Loucy (cell line): ENCODE data around the gene TSEN54.

ENCODE experiments used
- H2AFZ ChIP-seq: fragments of 200-600 bp; sonication (generic); 2 replicates; pipeline ENCODE4 v1.6.0; 2016; ENCODE audit warnings: antibody characterized with exemption, mild to moderate bottlenecking, low read length, moderate library complexity
- H3F3A ChIP-seq: fragments of 200-600 bp; 2 replicates; pipeline ENCODE4 v1.6.0; 2016; ENCODE audit warnings: antibody characterized with exemption, low read depth, mild to moderate bottlenecking
- H3K27me3 ChIP-seq: fragments of 200-600 bp; sonication (generic); 2 replicates; pipeline ENCODE4 v1.6.1; 2014; ENCODE audit warnings: low read length, mild to moderate bottlenecking; ENCODE audit not compliant: insufficient read depth, poor library complexity, severe bottlenecking
- H3K36me3 ChIP-seq: fragments of 200-600 bp; sonication (generic); 2 replicates; pipeline ENCODE4 v1.6.1; 2016; ENCODE audit warnings: low read length; ENCODE audit not compliant: insufficient read depth
- H3K4me1 ChIP-seq: fragments of 200-600 bp; sonication (generic); 2 replicates; pipeline ENCODE4 v1.5.1; 2014; ENCODE audit warnings: low read length, mild to moderate bottlenecking; ENCODE audit not compliant: insufficient read depth, poor library complexity, severe bottlenecking
- H3K4me2 ChIP-seq: fragments of 200-600 bp; sonication (generic); 2 replicates; pipeline ENCODE4 v1.6.0; 2014; ENCODE audit warnings: antibody characterized with exemption, low read length, low read depth, mild to moderate bottlenecking; ENCODE audit not compliant: poor library complexity, severe bottlenecking
- H3K4me3 ChIP-seq: fragments of 200-600 bp; sonication (generic); 2 replicates; pipeline ENCODE4 v1.5.1; 2014; ENCODE audit warnings: low read length, mild to moderate bottlenecking, mixed read lengths; ENCODE audit not compliant: poor library complexity, severe bottlenecking
- H3K79me2 ChIP-seq: fragments of 200-600 bp; sonication (generic); 2 replicates; pipeline ENCODE4 v1.6.1; 2014; ENCODE audit warnings: low read length; ENCODE audit not compliant: insufficient read depth
- H3K9ac ChIP-seq: fragments of 200-600 bp; sonication (generic); 2 replicates; pipeline ENCODE4 v1.6.0; 2014; ENCODE audit warnings: mild to moderate bottlenecking, low read depth, low read length, moderate library complexity; ENCODE audit not compliant: poor library complexity, severe bottlenecking
- H3K9me2 ChIP-seq: fragments of 200-600 bp; sonication (generic); replicated peaks from 2 replicates; pipeline ENCODE4 v1.6.1; 2016; ENCODE audit warnings: low read depth, low read length, mixed read lengths
- H3K9me3 ChIP-seq: fragments of 200-600 bp; sonication (generic); 2 replicates; pipeline ENCODE4 v1.6.1; 2014; ENCODE audit warnings: mild to moderate bottlenecking, antibody characterized with exemption, low read length, low read depth; ENCODE audit not compliant: insufficient read depth
- H4K20me1 ChIP-seq: fragments of 200-600 bp; sonication (generic); 2 replicates; pipeline ENCODE4 v1.6.0; 2014; ENCODE audit warnings: antibody characterized with exemption, low read length, mild to moderate bottlenecking; ENCODE audit not compliant: insufficient read depth, poor library complexity, severe bottlenecking
- CTCF ChIP-seq: fragments of 200-600 bp; sonication (generic); conservative IDR thresholded peaks from 2 replicates; pipeline ENCODE4 v1.5.1; 2014; ENCODE audit warnings: mild to moderate bottlenecking, antibody characterized with exemption, low read length
- EZH2phosphoT487 ChIP-seq: fragments of 200-600 bp; IDR thresholded peaks from 2 replicates; pipeline ENCODE4 v1.6.1; 2018; ENCODE audit warnings: antibody characterized with exemption, mild to moderate bottlenecking, moderate library complexity, borderline replicate concordance

Gene TSEN54

GRCh38 chr17:75559958-75560533 is 43.7 kb downstream of the TSEN54 start:
- Histone ChIP-seq H3K9me3 (no peaks in the 10 kb centered on the region), H3K4me3 (no peak overlapping the region), H4K20me1 (no peaks in the 10 kb centered on the region), H3K9ac (no peak overlapping the region), H3K9me2 (no peaks in the 10 kb centered on the region), H2AFZ (no peak overlapping the region), H3K79me2 (no peaks in the 10 kb centered on the region), H3F3A (no peaks in the 10 kb centered on the region), H3K4me1 (no peaks in the 10 kb centered on the region), H3K4me2 (no peak overlapping the region), H3K27me3 (no peaks in the 10 kb centered on the region), H3K36me3 (no peaks in the 10 kb centered on the region)
- TF ChIP-seq CTCF (no peak), EZH2phosphoT487 (no peak)

- H2AFZ ChIP-seq: no peak overlapping the region
- no peak overlapping the region for H3K9ac ChIP-seq
- H3K4me2 ChIP-seq: no peak overlapping the region
These were observed 45.7 kb downstream of the TSEN54 start for GRCh38 chr17:75561927-75562603.

GRCh38 chr17:75563063-75563758 is 46.9 kb downstream of the TSEN54 start:
- Histone ChIP-seq H3K4me1 (no peaks in the 10 kb centered on the region), H3F3A (no peaks in the 10 kb centered on the region), H3K9me3 (no peaks in the 10 kb centered on the region), H2AFZ (no peak overlapping the region), H3K27me3 (no peaks in the 10 kb centered on the region), H3K9ac (no peak overlapping the region), H3K4me3 (no peak overlapping the region), H4K20me1 (no peaks in the 10 kb centered on the region), H3K9me2 (no peaks in the 10 kb centered on the region), H3K4me2 (no peak overlapping the region), H3K36me3 (no peaks in the 10 kb centered on the region), H3K79me2 (no peaks in the 10 kb centered on the region)
- TF ChIP-seq CTCF: no peak
- no peak for TF ChIP-seq EZH2phosphoT487

More at GRCh38 chr17:75561927-75562603, 45.7 kb downstream of the TSEN54 start:
- Histone ChIP-seq H3K9me2 (no peaks in the 10 kb centered on the region), H3F3A (no peaks in the 10 kb centered on the region), H3K79me2 (no peaks in the 10 kb centered on the region), H3K36me3 (no peaks in the 10 kb centered on the region), H3K27me3 (no peaks in the 10 kb centered on the region), H4K20me1 (no peaks in the 10 kb centered on the region), H3K4me1 (no peaks in the 10 kb centered on the region), H3K4me3 (no peak overlapping the region), H3K9me3 (no peaks in the 10 kb centered on the region)
- TF ChIP-seq EZH2phosphoT487: no peak
- no peak for TF ChIP-seq CTCF
